Measurements from ENCODE around the gene ABL1. TPM values are rescaled to one million over a fixed set of nuclear protein-coding genes. Genes with fewer than 3 reads are reported as not detected.

The ABL1 gene
- polyA plus RNA-seq, 10 donors = 49.5 to 75.8 (median 61.8) TPM

DNA sequence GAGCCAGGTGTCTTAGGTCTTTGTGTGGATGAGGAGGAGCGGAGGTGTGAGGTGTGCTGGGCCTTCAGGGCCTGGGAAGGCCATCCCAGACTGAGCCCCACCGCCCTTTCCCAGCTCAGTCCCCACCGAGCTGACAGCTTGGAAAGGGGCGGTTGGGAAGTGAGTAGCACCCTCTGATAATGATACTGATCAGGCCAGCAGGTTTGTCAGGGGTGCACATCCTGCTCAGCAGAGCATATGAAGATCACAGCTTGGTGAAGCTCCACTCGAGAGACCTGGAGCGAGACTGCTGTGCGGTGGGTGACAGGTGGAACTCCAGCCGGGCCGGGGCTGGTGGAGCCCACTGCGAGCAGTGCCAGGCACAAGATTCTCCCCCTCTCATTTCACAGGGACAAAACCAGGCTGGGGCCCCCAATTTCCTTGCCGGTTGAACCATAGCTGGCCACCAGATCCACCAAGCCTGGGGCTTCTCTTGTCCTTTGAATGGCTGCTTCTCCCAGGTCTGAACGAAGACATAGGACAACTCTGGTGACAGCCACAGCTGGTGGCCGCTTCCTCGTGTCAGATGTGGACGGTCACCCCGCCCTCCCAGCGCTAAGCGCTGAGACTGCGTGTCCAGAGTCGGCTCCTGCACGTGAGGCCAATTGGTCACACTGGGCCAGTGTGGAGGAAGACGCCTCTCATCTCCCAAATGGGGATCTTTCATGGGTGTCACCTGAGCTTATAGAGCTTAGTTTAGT lies 53.3 kb downstream of the ABL1 start:
- no peak for DNase-seq

DNA sequence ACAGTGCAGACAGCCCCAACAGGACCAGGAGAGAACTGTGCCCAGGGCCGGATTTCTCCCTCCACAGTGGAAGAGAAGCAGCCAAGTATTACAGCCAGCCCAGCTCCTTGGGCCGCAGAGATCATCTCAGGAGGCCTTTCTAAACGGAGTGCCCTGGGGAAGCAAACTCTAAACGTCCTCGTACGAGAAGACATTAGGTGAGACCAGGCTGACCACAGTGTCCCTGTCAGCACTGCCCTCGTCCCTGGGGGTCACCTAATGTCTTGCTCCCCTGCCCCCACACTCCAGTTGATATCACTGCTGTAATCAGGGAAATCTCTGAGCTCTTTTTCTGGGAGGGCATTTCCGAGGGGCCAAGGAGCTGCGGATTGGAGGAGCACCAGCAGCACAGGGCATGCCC lies 55.1 kb downstream of the ABL1 start:
- no peak for DNase-seq

- no peak for DNase-seq
Measured at GRCh38 chr9:130890870-130891687, 56.0 kb downstream of the ABL1 start.

DNA sequence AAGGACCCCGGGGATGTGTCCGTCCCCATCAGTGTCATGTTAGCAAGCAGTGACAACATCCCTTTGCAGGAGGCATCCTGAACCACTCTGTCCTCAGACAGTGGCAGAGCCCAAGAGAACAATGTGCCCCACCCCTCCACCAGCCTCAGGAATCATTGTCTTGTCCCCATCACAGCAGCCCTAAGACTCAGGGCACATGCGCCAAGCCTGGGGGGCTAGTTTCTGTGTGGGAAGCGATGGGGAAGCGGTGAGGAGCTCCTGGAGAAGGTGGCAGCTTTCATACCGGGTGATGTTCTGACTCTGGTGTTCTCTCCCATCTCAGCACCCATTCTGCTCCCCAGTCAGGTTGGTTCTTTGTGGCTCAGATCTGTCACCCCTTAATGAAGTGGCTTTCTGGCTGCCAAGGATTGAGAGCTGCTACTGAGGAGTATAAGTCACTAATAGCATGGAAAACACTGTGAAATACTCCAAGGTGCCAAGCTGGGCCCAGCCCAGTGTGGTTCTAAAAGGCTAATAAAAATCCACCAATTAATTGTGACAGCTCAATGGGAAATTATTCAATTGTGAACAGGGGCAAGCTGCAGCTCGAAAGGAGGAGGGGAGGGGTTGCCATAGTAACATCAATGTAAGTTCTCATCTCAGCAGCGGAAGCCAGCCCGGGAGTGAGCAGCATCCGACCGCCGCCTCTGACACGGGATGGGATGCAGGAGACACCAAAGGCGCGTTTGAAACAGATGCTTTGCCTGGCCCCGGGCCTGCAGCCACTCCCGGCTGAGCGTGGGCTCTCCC lies 56.8 kb downstream of the ABL1 start:
- DNase-seq = peak in 1 of 3 donors; percentile 61

GRCh38 chr9:130892477-130893304 lies 57.6 kb downstream of the ABL1 start:
- peak in 1 of 3 donors; percentile 29 for DNase-seq

DNA sequence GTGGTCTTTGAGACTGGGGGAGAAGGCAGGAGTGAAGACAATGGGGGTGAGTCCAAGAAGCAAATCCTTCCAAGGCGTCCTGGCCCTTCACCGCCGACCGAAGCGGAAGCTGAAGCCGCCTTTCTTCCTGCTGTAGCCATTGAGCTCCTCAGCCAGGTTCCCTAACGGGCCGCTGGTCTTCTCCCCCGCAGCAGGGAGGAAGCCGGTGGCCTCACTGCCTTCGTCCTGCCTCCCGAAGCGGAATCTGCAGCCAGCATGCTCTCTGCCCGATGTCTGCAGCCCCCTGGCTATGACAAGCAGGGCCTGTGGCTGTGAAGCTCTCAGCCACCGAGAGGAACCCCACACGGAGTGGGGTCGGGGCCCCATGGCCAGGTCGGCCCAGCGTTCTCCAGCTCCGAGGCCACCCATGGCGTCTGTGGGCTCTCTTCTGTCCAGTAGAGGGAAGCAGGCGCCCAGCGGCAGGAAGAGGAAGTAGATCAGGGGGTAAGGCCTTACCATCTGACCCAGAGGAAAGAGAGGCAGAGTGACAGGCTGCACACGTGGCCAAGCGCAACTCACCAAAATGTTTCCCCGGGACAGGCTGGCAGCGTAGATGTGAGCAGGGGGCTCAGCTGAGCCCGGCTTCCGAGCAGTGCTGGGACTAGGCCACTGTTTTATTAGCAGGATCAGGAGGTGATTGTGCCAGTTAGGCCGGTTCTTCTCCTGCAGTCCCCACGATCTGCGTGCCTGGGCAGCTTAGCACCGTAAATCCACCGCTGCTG lies 58.5 kb downstream of the ABL1 start:
- peak in 2 of 3 donors; percentile 33 to 74 for DNase-seq

DNA sequence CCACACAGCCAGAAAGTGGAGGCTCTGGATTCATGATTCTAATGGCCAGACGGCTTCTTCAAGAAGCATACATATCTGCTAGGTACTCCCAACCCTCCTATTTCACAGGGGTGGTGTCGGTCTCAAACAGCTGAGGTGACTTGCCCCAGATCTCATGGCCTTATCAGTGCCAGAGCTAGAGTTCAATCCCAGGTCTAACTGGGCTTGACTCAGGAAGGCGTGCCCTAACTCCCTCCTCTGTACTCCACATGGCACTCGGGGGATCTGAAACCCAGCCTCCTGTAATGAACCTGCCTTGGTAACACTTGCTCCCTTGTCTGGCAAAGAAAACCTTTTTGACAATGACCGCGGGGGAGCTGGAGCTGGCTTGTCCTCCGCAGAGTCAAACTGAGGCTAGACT lies 59.5 kb downstream of the ABL1 start:
- DNase-seq = no peak

GRCh38 chr9:130895038-130895437 lies 60.0 kb downstream of the ABL1 start:
- DNase-seq = no peak

DNA sequence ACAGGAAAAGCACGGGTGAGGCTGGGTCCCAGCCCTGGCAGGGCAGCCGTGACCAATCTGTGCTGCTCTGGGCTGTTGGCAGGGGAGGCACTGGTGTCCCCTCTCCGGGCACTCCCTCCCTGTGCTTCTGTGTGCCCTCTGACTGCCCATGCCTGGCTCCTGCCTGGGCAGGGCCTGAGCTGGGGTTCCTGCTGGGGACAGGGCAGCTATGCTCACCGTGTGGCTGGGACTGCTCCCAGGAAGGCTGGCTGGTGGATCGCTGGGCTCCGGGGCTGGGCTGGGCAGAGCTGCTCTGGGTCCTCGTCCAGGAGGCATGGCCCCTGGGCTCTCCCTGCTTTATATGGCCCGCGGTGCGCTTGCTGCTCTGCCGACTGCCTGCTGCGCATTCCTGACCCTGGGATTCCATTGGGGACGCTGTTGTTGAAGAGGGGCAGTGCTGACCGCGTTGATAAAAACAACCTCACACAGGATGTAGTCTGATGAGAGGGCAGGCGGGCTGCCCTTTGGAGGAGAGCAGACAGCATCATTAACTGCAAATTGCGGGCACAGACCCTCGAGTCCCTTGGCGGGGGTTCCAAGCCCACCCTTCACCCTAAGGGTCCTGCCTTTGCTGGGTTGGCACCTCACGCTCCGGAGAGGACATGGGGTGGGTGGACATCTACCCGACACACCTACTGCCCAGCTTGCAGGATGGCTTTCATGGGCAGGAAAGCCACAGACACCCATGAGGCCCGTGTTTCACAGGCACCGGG lies 60.6 kb downstream of the ABL1 start:
- no peak for DNase-seq

GRCh38 chr9:130896233-130897014 lies 61.4 kb downstream of the ABL1 start, which contains the start of gene QRFP:
Gene QRFP, minus strand, starts transcription at chr9:130896812. Its CDS starts 2,974 bp downstream, at chr9:130893838.
- DNase-seq = no peak

DNA sequence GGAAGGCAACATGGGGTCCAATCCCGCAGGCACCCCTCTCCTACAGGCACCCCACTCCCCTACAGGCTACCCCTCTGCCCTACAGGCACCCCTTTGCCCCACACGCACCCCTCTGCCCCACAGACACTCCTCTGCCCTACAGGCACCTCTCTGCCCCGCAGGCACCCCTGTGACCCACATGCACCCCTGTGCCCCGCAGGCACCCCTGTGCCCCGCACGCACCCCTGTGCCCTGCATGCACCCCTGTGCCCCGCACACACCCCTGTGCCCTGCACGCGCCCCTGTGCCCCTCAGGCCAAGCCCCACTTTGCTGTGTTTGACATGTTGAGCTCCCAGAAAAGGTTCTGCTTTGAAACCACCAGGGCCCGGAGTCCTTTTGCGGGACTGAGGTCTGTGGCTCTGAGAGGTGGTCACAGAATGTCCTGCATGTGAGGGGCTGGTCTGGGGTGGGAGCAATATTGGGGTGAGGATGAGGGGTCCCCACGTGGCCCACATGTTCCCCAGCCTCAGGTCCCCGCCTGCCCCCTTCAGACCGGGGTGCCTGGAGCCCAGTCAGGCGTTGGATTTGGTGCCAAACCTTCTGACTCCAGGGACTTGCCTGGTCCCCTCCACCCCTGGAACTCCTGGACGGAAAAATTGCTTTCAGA lies 62.2 kb downstream of the ABL1 start:
- no peak for DNase-seq

- no peak for DNase-seq
Measured at GRCh38 chr9:130897848-130898551, 62.9 kb downstream of the ABL1 start.

DNA sequence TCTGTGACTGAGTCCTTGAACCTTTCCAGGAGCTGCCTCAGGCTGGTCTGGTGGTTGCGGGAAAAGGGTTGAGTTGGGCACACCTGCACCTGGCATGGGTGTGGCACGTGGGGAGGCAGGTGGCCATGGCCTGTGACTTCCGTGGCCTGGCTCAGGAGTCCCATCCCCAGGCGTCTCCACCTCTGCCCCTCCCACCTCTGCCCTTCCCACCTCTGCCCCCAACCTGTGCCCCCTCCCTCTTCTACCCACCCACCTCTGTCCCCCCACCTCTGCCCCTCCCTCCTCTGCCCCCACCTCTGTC lies 63.4 kb downstream of the ABL1 start:
- DNase-seq = no peak

GRCh38 chr9:130899051-130899748 lies 64.1 kb downstream of the ABL1 start:
- no peak for DNase-seq

GRCh38 chr9:130900701-130901497 lies 65.8 kb downstream of the ABL1 start:
- DNase-seq = no peak

DNA sequence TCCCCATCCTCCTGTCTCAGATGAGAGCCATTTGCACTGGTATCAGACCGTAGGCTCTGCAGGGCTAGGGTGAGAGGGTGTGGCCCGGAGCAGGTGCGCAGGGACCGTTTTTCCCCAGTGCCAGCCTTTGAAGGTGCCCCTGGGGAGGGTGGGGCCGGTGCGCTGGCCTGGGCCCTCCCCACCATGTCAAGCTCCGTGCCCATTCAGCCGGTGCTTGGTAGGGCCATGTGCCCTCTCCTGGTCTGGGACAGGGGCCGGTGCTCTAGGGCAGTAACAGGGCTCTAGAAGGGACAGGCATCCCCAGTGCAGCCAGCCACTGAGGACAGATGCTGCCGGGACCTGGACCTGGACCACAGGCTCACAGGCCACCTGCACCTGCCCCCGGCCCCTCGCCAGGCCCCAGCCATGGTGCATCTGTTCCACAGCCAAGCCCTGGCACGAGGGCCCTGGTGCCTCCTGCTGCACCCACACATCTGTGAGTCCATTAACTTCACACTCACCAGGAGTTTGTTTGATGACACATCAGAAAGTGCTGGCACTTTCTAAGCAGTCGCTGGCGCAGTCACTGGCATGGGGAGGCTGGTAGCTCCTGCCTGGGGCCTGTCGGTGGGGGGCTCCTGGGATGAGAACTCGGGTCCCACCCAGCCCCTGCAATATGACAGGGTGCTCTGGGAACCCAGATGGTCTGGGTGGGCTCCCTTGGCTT lies 66.6 kb downstream of the ABL1 start:
- DNase-seq = no peak
